Stimulated activated CD8-positive, alpha-beta memory T cell treated with anti-CD3 and anti-CD28 coated beads, Interleukin-12 subunit alpha, Interleukin-12 subunit beta, amount 100 ng/mL, for 24 hours (primary cell): Measurements from ENCODE around the gene TNFRSF14.

Experiments used
- DNase-seq: peaks from one replicate; pipeline ENCODE4 v3.0.0-alpha.2; 2020; ENCODE audit errors: extremely low read depth

TNFRSF14 gene

GRCh38 chr1:2602311-2602835, 46.2 kb downstream of the TNFRSF14 start:
- DNase-seq: no peak

- DNase-seq: no peak
Measured at GRCh38 chr1:2602866-2603520, 46.8 kb downstream of the TNFRSF14 start.

GRCh38 chr1:2603521-2604155, 47.5 kb downstream of the TNFRSF14 start:
- no peak for DNase-seq

GRCh38 chr1:2604156-2604843, 48.1 kb downstream of the TNFRSF14 start:
- no peak for DNase-seq

GRCh38 chr1:2604844-2605508, 48.8 kb downstream of the TNFRSF14 start:
- no peak for DNase-seq

GRCh38 chr1:2605509-2606395, 49.6 kb downstream of the TNFRSF14 start:
- DNase-seq: no peak

- DNase-seq: no peak
Measured at GRCh38 chr1:2606396-2606880, 50.3 kb downstream of the TNFRSF14 start.

- DNase-seq: no peak
Measured at GRCh38 chr1:2606881-2607621, 50.9 kb downstream of the TNFRSF14 start.

GRCh38 chr1:2607641-2608091, 51.5 kb downstream of the TNFRSF14 start:
- no peak for DNase-seq

GRCh38 chr1:2609319-2610035, 53.3 kb downstream of the TNFRSF14 start:
- DNase-seq: no peak

- DNase-seq: no peak
Measured at GRCh38 chr1:2610036-2610959, 54.1 kb downstream of the TNFRSF14 start.

GRCh38 chr1:2611031-2611501, 54.9 kb downstream of the TNFRSF14 start:
- no peak for DNase-seq

GRCh38 chr1:2611621-2612437, 55.7 kb downstream of the TNFRSF14 start:
- DNase-seq: no peak

- DNase-seq: no peak
Measured at GRCh38 chr1:2612591-2613365, 56.6 kb downstream of the TNFRSF14 start.
